ENCODE measurements around the gene HPGD.
"Not testable (repeated sequence)": the region's sequence is repeated elsewhere in the genome, so short reads cannot be mapped to it uniquely, and the experiment has no call there.

Gene HPGD

DNA sequence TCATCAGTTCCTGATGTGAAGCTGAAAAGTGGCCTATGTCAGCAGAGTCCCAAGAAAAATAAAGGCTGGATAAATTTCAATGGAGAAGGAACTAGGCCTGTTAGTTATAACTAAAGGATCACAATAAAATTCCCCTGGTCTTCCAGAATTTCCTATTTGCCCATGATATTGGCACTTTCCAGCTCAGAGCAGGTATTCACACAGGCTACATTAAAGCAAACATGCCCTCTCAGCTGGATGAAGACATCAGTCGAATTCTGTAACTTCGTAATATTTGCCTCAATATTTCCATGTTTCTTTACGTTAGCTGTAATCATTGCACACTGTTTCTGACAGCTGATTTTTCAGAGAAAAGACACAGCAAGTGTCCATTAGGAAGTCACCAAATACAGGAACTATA, 9.5 kb downstream of the HPGD start:
- Histone ChIP-seq H3K9ac (ENCODE audit: low read depth in 1 of 2, low read length in 2 of 2) (no peak overlapping the region), H3K27ac (ENCODE audit: low read depth, low read length) (no peak overlapping the region), H3K4me3 (ENCODE audit: low read depth in 1 of 2, low read length in 2 of 2) (no peak overlapping the region)

GRCh38 chr4:174505892-174506291, 16.4 kb downstream of the HPGD start:
- Histone ChIP-seq H3K36me3 (ENCODE audit: control insufficient read depth in 1 of 2, insufficient read depth in 2 of 2, low read length in 2 of 2) (peaks cover 7 to 9% of the 10 kb centered on the region in 2 donors), H3K4me3 (ENCODE audit: low read depth in 1 of 2, low read length in 2 of 2) (no peak overlapping the region), H3K27ac (ENCODE audit: low read depth, low read length) (no peak overlapping the region), H3K4me1 (ENCODE audit: control insufficient read depth in 1 of 2, insufficient read depth in 2 of 2, low read length in 2 of 2) (peaks cover 18 to 26% of the 10 kb centered on the region in 2 donors), H3K27me3 (ENCODE audit: control insufficient read depth in 1 of 2, insufficient read depth in 2 of 2, low read length in 2 of 2) (no peaks in the 10 kb centered on the region), H3K9ac (ENCODE audit: low read depth in 1 of 2, low read length in 2 of 2) (no peak overlapping the region), H3K9me3 (ENCODE audit: control insufficient read depth in 1 of 2, low read length in 2 of 2) (no peaks in the 10 kb centered on the region)

More for the DNA sequence above, 9.5 kb downstream of the HPGD start:
- peaks cover 0 to 4% of the 10 kb centered on the region in 2 donors for H3K4me1 ChIP-seq (ENCODE audit: control insufficient read depth in 1 of 2, insufficient read depth in 2 of 2, low read length in 2 of 2)
- H3K27me3 ChIP-seq (ENCODE audit: control insufficient read depth in 1 of 2, insufficient read depth in 2 of 2, low read length in 2 of 2) = no peaks in the 10 kb centered on the region
- H3K36me3 ChIP-seq (ENCODE audit: control insufficient read depth in 1 of 2, insufficient read depth in 2 of 2, low read length in 2 of 2) = peaks cover 0 to 10% of the 10 kb centered on the region in 2 donors
- no peaks in the 10 kb centered on the region for H3K9me3 ChIP-seq (ENCODE audit: control insufficient read depth in 1 of 2, low read length in 2 of 2)

GRCh38 chr4:174505007-174505406, 17.3 kb downstream of the HPGD start:
- Histone ChIP-seq H3K4me3 (ENCODE audit: low read depth in 1 of 2, low read length in 2 of 2) (no peak overlapping the region), H3K9me3 (ENCODE audit: control insufficient read depth in 1 of 2, low read length in 2 of 2) (no peaks in the 10 kb centered on the region), H3K9ac (ENCODE audit: low read depth in 1 of 2, low read length in 2 of 2) (no peak overlapping the region), H3K27me3 (ENCODE audit: control insufficient read depth in 1 of 2, insufficient read depth in 2 of 2, low read length in 2 of 2) (no peaks in the 10 kb centered on the region), H3K4me1 (ENCODE audit: control insufficient read depth in 1 of 2, insufficient read depth in 2 of 2, low read length in 2 of 2) (peaks cover 18 to 26% of the 10 kb centered on the region in 2 donors), H3K36me3 (ENCODE audit: control insufficient read depth in 1 of 2, insufficient read depth in 2 of 2, low read length in 2 of 2) (peaks cover 4 to 9% of the 10 kb centered on the region in 2 donors), H3K27ac (ENCODE audit: low read depth, low read length) (no peak overlapping the region)

DNA sequence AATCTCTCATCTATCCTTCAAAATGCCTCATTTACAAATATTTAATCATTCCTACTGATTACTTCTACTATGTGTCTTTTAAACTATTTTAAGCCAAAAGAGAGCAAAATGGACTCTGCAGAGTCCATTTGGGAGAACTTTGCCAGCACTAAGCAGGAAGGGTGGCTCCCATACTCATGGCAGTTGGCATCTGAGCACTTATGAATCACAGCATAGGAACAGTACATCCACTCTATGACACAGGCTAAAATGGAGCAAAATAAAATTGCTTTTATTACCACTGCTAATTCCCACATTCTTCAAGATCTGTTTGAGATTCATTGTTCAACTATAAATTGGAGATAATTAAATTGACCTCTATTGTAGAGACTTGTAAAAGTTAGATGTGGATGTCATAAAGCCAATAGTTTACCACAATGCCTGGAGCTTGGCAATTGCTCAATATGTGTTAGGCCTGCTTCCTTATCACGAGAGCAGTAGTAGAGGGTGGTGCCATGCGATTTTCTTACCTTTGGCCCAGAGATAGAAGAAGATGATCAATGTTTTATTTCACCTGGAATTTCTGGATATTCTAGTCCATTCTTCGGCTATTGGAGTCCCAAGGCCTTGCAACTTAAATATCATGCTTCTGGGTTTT, 19.1 kb downstream of the HPGD start:
- Histone ChIP-seq H3K9me3 (ENCODE audit: control insufficient read depth in 1 of 2, low read length in 2 of 2) (no peaks in the 10 kb centered on the region), H3K4me1 (ENCODE audit: control insufficient read depth in 1 of 2, insufficient read depth in 2 of 2, low read length in 2 of 2) (peaks cover 20 to 36% of the 10 kb centered on the region in 2 donors), H3K36me3 (ENCODE audit: control insufficient read depth in 1 of 2, insufficient read depth in 2 of 2, low read length in 2 of 2) (peaks cover 0 to 9% of the 10 kb centered on the region in 2 donors), H3K9ac (ENCODE audit: low read depth in 1 of 2, low read length in 2 of 2) (no peak overlapping the region), H3K27ac (ENCODE audit: low read depth, low read length) (no peak overlapping the region), H3K4me3 (ENCODE audit: low read depth in 1 of 2, low read length in 2 of 2) (no peak overlapping the region), H3K27me3 (ENCODE audit: control insufficient read depth in 1 of 2, insufficient read depth in 2 of 2, low read length in 2 of 2) (no peaks in the 10 kb centered on the region)

- Histone ChIP-seq H3K4me1 (ENCODE audit: control insufficient read depth in 1 of 2, insufficient read depth in 2 of 2, low read length in 2 of 2) (peaks cover 15 to 46% of the 10 kb centered on the region in 2 donors), H3K27ac (ENCODE audit: low read depth, low read length) (peak overlapping the region; percentile 11), H3K27me3 (ENCODE audit: control insufficient read depth in 1 of 2, insufficient read depth in 2 of 2, low read length in 2 of 2) (no peaks in the 10 kb centered on the region), H3K36me3 (ENCODE audit: control insufficient read depth in 1 of 2, insufficient read depth in 2 of 2, low read length in 2 of 2) (peaks cover 4 to 6% of the 10 kb centered on the region in 2 donors), H3K4me3 (ENCODE audit: low read depth in 1 of 2, low read length in 2 of 2) (peak overlapping the region in 1 of 2 donors; percentile 28), H3K9ac (ENCODE audit: low read depth in 1 of 2, low read length in 2 of 2) (no peak overlapping the region), H3K9me3 (ENCODE audit: control insufficient read depth in 1 of 2, low read length in 2 of 2) (no peaks in the 10 kb centered on the region)
These were observed 25.5 kb downstream of the HPGD start for GRCh38 chr4:174496631-174497432.

- no peak overlapping the region for H3K9ac ChIP-seq (ENCODE audit: low read depth in 1 of 2, low read length in 2 of 2)
- H3K4me1 ChIP-seq (ENCODE audit: control insufficient read depth in 1 of 2, insufficient read depth in 2 of 2, low read length in 2 of 2) = peaks cover 15 to 46% of the 10 kb centered on the region in 2 donors
- H3K36me3 ChIP-seq (ENCODE audit: control insufficient read depth in 1 of 2, insufficient read depth in 2 of 2, low read length in 2 of 2) = peaks cover 4 to 8% of the 10 kb centered on the region in 2 donors
- H3K4me3 ChIP-seq (ENCODE audit: low read depth in 1 of 2, low read length in 2 of 2) = no peak overlapping the region
- H3K9me3 ChIP-seq (ENCODE audit: control insufficient read depth in 1 of 2, low read length in 2 of 2) = no peaks in the 10 kb centered on the region
- no peaks in the 10 kb centered on the region for H3K27me3 ChIP-seq (ENCODE audit: control insufficient read depth in 1 of 2, insufficient read depth in 2 of 2, low read length in 2 of 2)
- no peak overlapping the region for H3K27ac ChIP-seq (ENCODE audit: low read depth, low read length)
These were observed 26.7 kb downstream of the HPGD start for GRCh38 chr4:174495626-174496025.

DNA sequence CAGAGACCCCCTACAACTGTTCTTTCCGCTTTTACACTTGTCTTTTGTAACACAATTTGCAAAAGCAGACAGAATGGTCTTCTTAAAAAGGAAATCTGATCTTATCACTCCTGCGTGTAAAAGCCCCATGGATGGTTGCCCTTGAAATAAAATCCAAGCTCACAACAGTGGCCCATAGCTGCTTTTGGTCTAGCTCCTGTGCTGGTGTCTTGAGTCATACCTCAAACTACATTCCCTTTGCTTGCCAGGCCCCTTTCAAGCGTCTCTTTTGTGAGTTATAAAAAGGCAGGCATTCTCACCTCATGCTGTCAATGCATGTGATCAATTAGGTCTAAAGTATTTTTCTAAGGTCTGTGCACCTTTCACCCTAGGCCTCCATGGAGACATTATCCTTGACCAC, 27.6 kb downstream of the HPGD start:
- H3K36me3 ChIP-seq (ENCODE audit: control insufficient read depth in 1 of 2, insufficient read depth in 2 of 2, low read length in 2 of 2) = peaks cover 4 to 8% of the 10 kb centered on the region in 2 donors
- H3K27ac ChIP-seq (ENCODE audit: low read depth, low read length) = no peak overlapping the region
- H3K27me3 ChIP-seq (ENCODE audit: control insufficient read depth in 1 of 2, insufficient read depth in 2 of 2, low read length in 2 of 2) = no peaks in the 10 kb centered on the region
- no peak overlapping the region for H3K4me3 ChIP-seq (ENCODE audit: low read depth in 1 of 2, low read length in 2 of 2)
- H3K9ac ChIP-seq (ENCODE audit: low read depth in 1 of 2, low read length in 2 of 2) = no peak overlapping the region
- peaks cover 15 to 46% of the 10 kb centered on the region in 2 donors for H3K4me1 ChIP-seq (ENCODE audit: control insufficient read depth in 1 of 2, insufficient read depth in 2 of 2, low read length in 2 of 2)
- no peaks in the 10 kb centered on the region for H3K9me3 ChIP-seq (ENCODE audit: control insufficient read depth in 1 of 2, low read length in 2 of 2)

DNA sequence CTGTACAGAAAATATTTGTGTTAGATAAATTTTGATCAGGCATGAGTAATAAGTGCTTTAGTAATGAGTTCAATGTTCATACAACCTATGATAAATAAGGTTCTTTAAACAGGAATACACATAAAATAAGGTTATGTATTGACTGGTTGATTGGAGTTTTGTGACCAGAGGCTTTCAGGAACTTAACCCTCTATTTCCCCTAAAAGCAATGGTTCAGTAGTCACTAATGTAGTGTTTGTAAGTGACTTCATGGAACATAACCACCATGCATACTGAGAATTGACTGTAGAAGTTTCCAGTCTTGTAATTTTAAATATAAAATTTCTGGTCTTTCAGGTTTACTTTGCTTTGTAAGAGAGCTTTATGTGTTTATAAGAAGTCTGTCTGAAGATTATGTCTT, 28.1 kb downstream of the HPGD start:
- Histone ChIP-seq H3K27ac (ENCODE audit: low read depth, low read length) (no peak overlapping the region), H3K4me3 (ENCODE audit: low read depth in 1 of 2, low read length in 2 of 2) (no peak overlapping the region), H3K27me3 (ENCODE audit: control insufficient read depth in 1 of 2, insufficient read depth in 2 of 2, low read length in 2 of 2) (no peaks in the 10 kb centered on the region), H3K9me3 (ENCODE audit: control insufficient read depth in 1 of 2, low read length in 2 of 2) (no peaks in the 10 kb centered on the region), H3K9ac (ENCODE audit: low read depth in 1 of 2, low read length in 2 of 2) (no peak overlapping the region), H3K36me3 (ENCODE audit: control insufficient read depth in 1 of 2, insufficient read depth in 2 of 2, low read length in 2 of 2) (peaks cover 4 to 8% of the 10 kb centered on the region in 2 donors), H3K4me1 (ENCODE audit: control insufficient read depth in 1 of 2, insufficient read depth in 2 of 2, low read length in 2 of 2) (peaks cover 15 to 42% of the 10 kb centered on the region in 2 donors)

- H3K4me3 ChIP-seq (ENCODE audit: low read depth in 1 of 2, low read length in 2 of 2) = no peak overlapping the region
- H3K4me1 ChIP-seq (ENCODE audit: control insufficient read depth in 1 of 2, insufficient read depth in 2 of 2, low read length in 2 of 2) = peaks cover 10 to 20% of the 10 kb centered on the region in 2 donors
- no peak overlapping the region for H3K27ac ChIP-seq (ENCODE audit: low read depth, low read length)
- H3K36me3 ChIP-seq (ENCODE audit: control insufficient read depth in 1 of 2, insufficient read depth in 2 of 2, low read length in 2 of 2) = peaks cover 4 to 8% of the 10 kb centered on the region in 2 donors
- H3K9me3 ChIP-seq (ENCODE audit: control insufficient read depth in 1 of 2, low read length in 2 of 2) = no peaks in the 10 kb centered on the region
- H3K27me3 ChIP-seq (ENCODE audit: control insufficient read depth in 1 of 2, insufficient read depth in 2 of 2, low read length in 2 of 2) = no peaks in the 10 kb centered on the region
- no peak overlapping the region for H3K9ac ChIP-seq (ENCODE audit: low read depth in 1 of 2, low read length in 2 of 2)
These were observed 31.8 kb downstream of the HPGD start for GRCh38 chr4:174490451-174490961.

GRCh38 chr4:174488368-174488767, 33.9 kb downstream of the HPGD start:
- not testable (repeated sequence) for H3K4me3 ChIP-seq (ENCODE audit: low read depth in 1 of 2, low read length in 2 of 2)

More at GRCh38 chr4:174488368-174488767, 33.9 kb downstream of the HPGD start:
- H3K9me3 ChIP-seq (ENCODE audit: control insufficient read depth in 1 of 2, low read length in 2 of 2); H3K9ac ChIP-seq (ENCODE audit: low read depth in 1 of 2, low read length in 2 of 2); H3K36me3 ChIP-seq (ENCODE audit: control insufficient read depth in 1 of 2, insufficient read depth in 2 of 2, low read length in 2 of 2); H3K27me3 ChIP-seq (ENCODE audit: control insufficient read depth in 1 of 2, insufficient read depth in 2 of 2, low read length in 2 of 2); H3K27ac ChIP-seq (ENCODE audit: low read depth, low read length): not testable (repeated sequence)
- H3K4me1 ChIP-seq (ENCODE audit: control insufficient read depth in 1 of 2, insufficient read depth in 2 of 2, low read length in 2 of 2) = peaks cover under 1 to 10% of the 10 kb centered on the region in 2 donors

Data from duodenal mucosa (tissue), 2 donors.